ENCODE measurements around the gene GLIS1. TPM values are rescaled to one million over a fixed set of nuclear protein-coding genes. Genes with fewer than 3 reads are reported as not detected.

The GLIS1 gene
- total and polyA plus RNA-seq, 10 of the 15 experiments (the other 5 are each of a cell fraction or from before 2014, with no cell fraction given), result not detected

DNA sequence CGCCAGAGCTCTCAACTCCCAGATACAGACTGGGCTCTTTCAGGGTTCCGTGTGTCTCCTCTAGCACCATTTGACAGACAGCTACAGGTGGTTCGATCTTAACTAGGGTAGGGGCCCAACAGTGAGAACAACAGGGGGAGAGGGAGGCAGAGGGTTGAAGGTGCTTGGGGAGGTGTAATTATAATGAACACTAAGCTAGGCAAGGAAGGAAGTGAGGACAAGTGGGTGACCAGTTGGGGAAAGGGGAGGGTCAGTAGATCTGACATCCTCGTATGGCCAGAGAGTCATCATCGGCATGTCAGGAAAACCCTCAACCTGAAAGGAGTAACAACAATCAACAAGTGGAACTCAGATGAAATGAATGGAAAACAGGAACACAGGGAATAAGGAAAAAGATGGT, 22.8 kb downstream of the GLIS1 start:
- Histone ChIP-seq H3K36me3 (ENCODE audit: control insufficient read depth in 2 of 2, insufficient read depth in 2 of 2, low read length in 1 of 2) (no peaks in the 10 kb centered on the region), H3K27me3 (replicated peaks in 1 of 2; ENCODE audit: control insufficient read depth in 2 of 2, insufficient read depth in 2 of 2, low read length in 1 of 2) (no peaks in the 10 kb centered on the region; a peak in 1 of 4 replicates), H3K4me2 (ENCODE audit: control insufficient read depth, insufficient read depth) (no peak overlapping the region), H3K79me2 (ENCODE audit: control insufficient read depth, insufficient read depth, low read length) (no peaks in the 10 kb centered on the region), H3K4me3 (no peak overlapping the region), H3K9ac (ENCODE audit: control insufficient read depth, insufficient read depth, low read length) (no peak overlapping the region), H3K9me3 (replicated peaks; ENCODE audit: control insufficient read depth, insufficient read depth, low read length) (no peaks in the 10 kb centered on the region), H2AFZ (ENCODE audit: control insufficient read depth, low read depth, low read length) (no peak overlapping the region), H3K4me1 (ENCODE audit: control insufficient read depth, insufficient read depth, low read length) (no peaks in the 10 kb centered on the region), H3K27ac (ENCODE audit: control insufficient read depth, insufficient read depth) (no peak overlapping the region), H4K20me1 (ENCODE audit: control insufficient read depth, insufficient read depth) (no peaks in the 10 kb centered on the region)
- FAIRE-seq (no peak), ATAC-seq (no peak), DNase-seq (ENCODE audit: low read depth, low spot score) (no peak)
- CTCF ChIA-PET, result interaction anchor here (0.9 to 1.4 kb wide), 6 partner anchors 8 to 584 kb away, joined by 3 to 4 read pairs (median 3); no protein-coding TSS in a partner anchor
- BruUV-seq (replicated peaks), result no TSS peak
- WGBS (ENCODE audit: insufficient coverage, insufficient replicate concordance, low lambda C conversion rate, missing lambda C conversion rate), result 54% methylated on average over 5 of the region's 5 CpGs
- TF ChIP-seq HDAC6 (IDR thresholded peaks at IDR 0.05; ENCODE audit: unreplicated experiment), result no peak
- no peak for TF ChIP-seq YBX1 (IDR thresholded peaks at IDR 0.05)
- SMC1A ChIA-PET (ENCODE audit: uncharacterized antibody, unreplicated experiment), result interaction anchor here (0.9 kb wide), 1 partner anchor 434 kb away, joined by 3 read pairs; no protein-coding TSS in a partner anchor
- RAD21 ChIA-PET (ENCODE audit: unreplicated experiment), result no interaction called here
- POLR2A ChIA-PET, result no interaction called here
- intact Hi-C loops (cut with micrococcal nuclease; ENCODE audit: unreplicated experiment) (no loop called here), in situ Hi-C loops (cut with MboI) (no loop called here)

DNA sequence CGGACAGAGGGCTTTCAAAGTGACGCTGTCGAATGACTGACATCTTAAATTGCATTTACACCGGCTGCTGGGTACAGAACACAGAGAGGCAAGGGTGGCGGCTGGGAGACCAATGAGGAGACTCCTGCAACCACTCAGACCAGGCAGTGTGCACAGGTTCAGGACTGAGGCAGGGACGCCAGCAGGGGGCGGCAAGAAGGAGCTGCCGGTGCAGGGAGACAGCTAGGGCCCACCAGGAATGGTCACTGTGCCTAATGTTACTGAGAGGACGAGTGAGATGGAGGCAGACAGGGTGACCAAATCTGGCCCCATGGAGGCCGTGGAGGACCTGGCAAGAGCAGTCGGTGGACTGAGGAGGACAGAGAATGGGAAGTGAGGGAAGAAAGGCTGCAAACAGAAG, 23.5 kb downstream of the GLIS1 start:
- Histone ChIP-seq H3K9me3 (replicated peaks; ENCODE audit: control insufficient read depth, insufficient read depth, low read length) (no peaks in the 10 kb centered on the region), H3K27ac (ENCODE audit: control insufficient read depth, insufficient read depth) (no peak overlapping the region), H3K4me2 (ENCODE audit: control insufficient read depth, insufficient read depth) (no peak overlapping the region), H3K36me3 (ENCODE audit: control insufficient read depth in 2 of 2, insufficient read depth in 2 of 2, low read length in 1 of 2) (no peaks in the 10 kb centered on the region), H4K20me1 (ENCODE audit: control insufficient read depth, insufficient read depth) (no peaks in the 10 kb centered on the region), H3K4me3 (no peak overlapping the region), H2AFZ (ENCODE audit: control insufficient read depth, low read depth, low read length) (no peak overlapping the region), H3K79me2 (ENCODE audit: control insufficient read depth, insufficient read depth, low read length) (no peaks in the 10 kb centered on the region), H3K4me1 (ENCODE audit: control insufficient read depth, insufficient read depth, low read length) (no peaks in the 10 kb centered on the region), H3K27me3 (replicated peaks in 1 of 2; ENCODE audit: control insufficient read depth in 2 of 2, insufficient read depth in 2 of 2, low read length in 1 of 2) (no peaks in the 10 kb centered on the region; a peak in 2 of 4 replicates), H3K9ac (ENCODE audit: control insufficient read depth, insufficient read depth, low read length) (no peak overlapping the region)
- no peak for DNase-seq (ENCODE audit: low read depth, low spot score)
- ChIA-PET POLR2A (no interaction called here), RAD21 (ENCODE audit: unreplicated experiment) (no interaction called here), SMC1A (ENCODE audit: uncharacterized antibody, unreplicated experiment) (no interaction called here), CTCF (interaction anchor here (0.6 to 1.4 kb wide), 4 partner anchors 9 to 583 kb away, joined by 3 to 4 read pairs (median 4); no protein-coding TSS in a partner anchor)
- no peak for FAIRE-seq
- no TSS peak for BruUV-seq (replicated peaks)
- 17% methylated on average over 11 of the region's 11 CpGs for WGBS (ENCODE audit: insufficient coverage, insufficient replicate concordance, low lambda C conversion rate, missing lambda C conversion rate)
- TF ChIP-seq SMC3 (IDR thresholded peaks at IDR 0.05; ENCODE audit: borderline replicate concordance, low read length), result peak; percentile 32; the same call in 1 of the 2 replicates
- TF ChIP-seq, protein P1, sequence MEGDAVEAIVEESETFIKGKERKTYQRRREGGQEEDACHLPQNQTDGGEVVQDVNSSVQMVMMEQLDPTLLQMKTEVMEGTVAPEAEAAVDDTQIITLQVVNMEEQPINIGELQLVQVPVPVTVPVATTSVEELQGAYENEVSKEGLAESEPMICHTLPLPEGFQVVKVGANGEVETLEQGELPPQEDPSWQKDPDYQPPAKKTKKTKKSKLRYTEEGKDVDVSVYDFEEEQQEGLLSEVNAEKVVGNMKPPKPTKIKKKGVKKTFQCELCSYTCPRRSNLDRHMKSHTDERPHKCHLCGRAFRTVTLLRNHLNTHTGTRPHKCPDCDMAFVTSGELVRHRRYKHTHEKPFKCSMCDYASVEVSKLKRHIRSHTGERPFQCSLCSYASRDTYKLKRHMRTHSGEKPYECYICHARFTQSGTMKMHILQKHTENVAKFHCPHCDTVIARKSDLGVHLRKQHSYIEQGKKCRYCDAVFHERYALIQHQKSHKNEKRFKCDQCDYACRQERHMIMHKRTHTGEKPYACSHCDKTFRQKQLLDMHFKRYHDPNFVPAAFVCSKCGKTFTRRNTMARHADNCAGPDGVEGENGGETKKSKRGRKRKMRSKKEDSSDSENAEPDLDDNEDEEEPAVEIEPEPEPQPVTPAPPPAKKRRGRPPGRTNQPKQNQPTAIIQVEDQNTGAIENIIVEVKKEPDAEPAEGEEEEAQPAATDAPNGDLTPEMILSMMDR (IDR thresholded peaks at IDR 0.05 in 2 of 3, conservative IDR thresholded peaks at IDR 0.05 in 1 of 3; ENCODE audit: control insufficient read depth in 2 of 3, extremely low read depth in 1 of 3, insufficient read depth in 1 of 3, low read depth in 3 of 3, low read length in 3 of 3), result peak; percentile 52 to 63 (median 53)
- TF ChIP-seq RAD21 (IDR thresholded peaks at IDR 0.05; ENCODE audit: insufficient read depth, low read depth, low read length), result peak; percentile 34
- no peak for TF ChIP-seq BACH1 (IDR thresholded peaks at IDR 0.05; ENCODE audit: borderline replicate concordance)
- intact Hi-C loops (cut with micrococcal nuclease; ENCODE audit: unreplicated experiment) (loop anchor here (1.0 kb wide), 1 partner anchor 39 kb away; no protein-coding TSS in a partner anchor), in situ Hi-C loops (cut with MboI) (no loop called here)
- ATAC-seq, result peak; percentile 84

Data from GM12878 (cell line).